B cell (primary cell): ENCODE measurements around the gene ACE. TPM values are rescaled to one million over a fixed set of nuclear protein-coding genes. Genes with fewer than 3 reads are reported as not detected.

Experiments used
- ATAC-seq: fragments of 200-7000 bp; cut with Tn5 transposase; one replicate; pipeline ENCODE4 v1.10.0; 2021; ENCODE audit warnings: low read depth, mild to moderate bottlenecking, moderate number of reproducible peaks, moderate library complexity
- CTCF ChIA-PET: fragments of 350-600 bp; sonication (Branson Sonifier 250); formaldehyde crosslinking; loops from one replicate; lab custom pipeline; 2021; ENCODE audit warnings: antibody characterized with exemption, inconsistent platforms; lab: Charles Lee
- POLR2A ChIA-PET: fragments of 350-600 bp; sonication (Branson Sonifier 250); formaldehyde crosslinking; loops from one replicate; lab custom pipeline; 2021; ENCODE audit warnings: antibody characterized with exemption; lab: Charles Lee
- DNase-seq: peaks from one replicate; pipeline ENCODE4 v3.0.0; 2013
- H2AFZ ChIP-seq: 2 replicates; pipeline ENCODE4 v1.6.1; 2012; ENCODE audit warnings: mild to moderate bottlenecking, low read depth, low read length; ENCODE audit not compliant: insufficient read depth, poor library complexity, severe bottlenecking
- H3K27ac ChIP-seq, 2 donors: 1 replicate in 1 of 2; 2 replicates in 1 of 2; pipeline ENCODE4 v1.5.1; 2012 to 2013; ENCODE audit warnings: low read length in 2 of 2, mild to moderate bottlenecking in 2 of 2, moderate library complexity in 1 of 2
- H3K27me3 ChIP-seq, 4 experiments: fragments of 200-600 bp in 1 of 4; sonication (generic) in 1 of 4; replicated peaks in 1 of 4; 1 replicate in 2 of 4; 2 replicates in 2 of 4; pipeline versions ENCODE4 v1.6.1 to v1.7.0; 2013 to 2016; ENCODE audit warnings: low read length in 3 of 4, mild to moderate bottlenecking in 2 of 4, mixed read lengths in 1 of 4, moderate library complexity in 1 of 4; ENCODE audit not compliant: insufficient read depth in 4 of 4, control insufficient read depth in 3 of 4; ENCODE audit errors: control extremely low read depth in 1 of 4
- H3K36me3 ChIP-seq, 2 experiments: replicated peaks in 1 of 2; 1 replicate in 1 of 2; 2 replicates in 1 of 2; pipeline versions ENCODE4 v1.6.1 to v1.7.1; 2013; ENCODE audit warnings: low read length in 1 of 2; ENCODE audit not compliant: insufficient read depth in 2 of 2, control insufficient read depth in 1 of 2; ENCODE audit errors: control extremely low read depth in 1 of 2, extremely low read depth in 1 of 2
- H3K4me1 ChIP-seq, 2 donors: fragments of 200-600 bp in 1 of 2; sonication (generic) in 1 of 2; 1 replicate in 1 of 2; 2 replicates in 1 of 2; pipeline versions ENCODE4 v1.5.1 to v1.6.1; 2013 to 2017; ENCODE audit warnings: low read length in 2 of 2; ENCODE audit not compliant: control insufficient read depth in 2 of 2, insufficient read depth in 2 of 2
- H3K4me2 ChIP-seq: replicated peaks from 2 replicates; pipeline ENCODE3; 2012; ENCODE audit warnings: mild to moderate bottlenecking, low read depth, low read length; ENCODE audit not compliant: poor library complexity, severe bottlenecking
- H3K4me3 ChIP-seq, 5 experiments: fragments of 200-600 bp in 1 of 5; sonication (generic) in 1 of 5; 1 replicate in 3 of 5; 2 replicates in 2 of 5; pipeline versions ENCODE4 v1.5.1 to v1.7.0; 2011 to 2016; ENCODE audit warnings: low read length in 4 of 5, mild to moderate bottlenecking in 4 of 5, low read depth in 2 of 5, control low read depth in 1 of 5, moderate library complexity in 1 of 5; ENCODE audit not compliant: insufficient read depth in 1 of 5; ENCODE audit errors: control extremely low read depth in 1 of 5, extremely low read depth in 1 of 5
- H3K79me2 ChIP-seq: fragments of 200-600 bp; sonication (generic); one replicate; pipeline ENCODE4 v1.6.0; 2016; ENCODE audit warnings: low read length; ENCODE audit not compliant: control insufficient read depth, insufficient read depth
- H3K9ac ChIP-seq: fragments of 200-600 bp; sonication (generic); 2 replicates; pipeline ENCODE4 v1.6.1; 2017; ENCODE audit warnings: mild to moderate bottlenecking, low read length, moderate library complexity
- H3K9me3 ChIP-seq, 3 donors: one replicate each; pipeline versions ENCODE4 v1.6.1 to v1.7.1; 2013; ENCODE audit warnings: low read length in 2 of 3; ENCODE audit not compliant: control insufficient read depth in 2 of 3, insufficient read depth in 1 of 3; ENCODE audit errors: control extremely low read depth in 1 of 3
- H4K20me1 ChIP-seq: 2 replicates; pipeline ENCODE4 v1.6.0; 2012; ENCODE audit warnings: mild to moderate bottlenecking, low read length; ENCODE audit not compliant: insufficient read depth, control insufficient read depth, poor library complexity, severe bottlenecking
- H3K27ac Mint-ChIP-seq: one replicate; pipeline ENCODE4 v1.8.0; 2021; ENCODE audit warnings: mixed read lengths
- H3K27me3 Mint-ChIP-seq: one replicate; pipeline ENCODE4 v1.8.0; 2021; ENCODE audit warnings: mixed read lengths
- H3K4me1 Mint-ChIP-seq: one replicate; pipeline ENCODE4 v1.8.0; 2021; ENCODE audit warnings: mixed read lengths
- H3K4me3 Mint-ChIP-seq: one replicate; pipeline ENCODE4 v1.8.0; 2021; ENCODE audit warnings: mixed read lengths
- H3K9me3 Mint-ChIP-seq: one replicate; pipeline ENCODE4 v1.8.0; 2022; ENCODE audit warnings: mixed read lengths; ENCODE audit not compliant: insufficient read depth
- EZH2 ChIP-seq: IDR thresholded peaks from 2 replicates; pipeline ENCODE4 v1.6.1; 2012; ENCODE audit warnings: borderline replicate concordance, low read depth, mild to moderate bottlenecking, moderate library complexity, low read length; ENCODE audit not compliant: insufficient read depth, poor library complexity, severe bottlenecking
- WGBS: methylation state at CpG from one replicate; pipeline ENCODE4 v1.1.5; 2013; ENCODE audit warnings: missing lambda C conversion rate; ENCODE audit not compliant: insufficient coverage; 5-methylcytosine and 5-hydroxymethylcytosine counted together
- intact Hi-C: fragments of 100-400 bp; cut with micrococcal nuclease; formaldehyde crosslinking; loops from one replicate; pipeline ENCODE4 v1.10.0; 2022
- polyA plus RNA-seq: library from polyadenylated mRNA; depleted of rRNA; stranded (reverse); fragments of >200 nt; gene quantifications from 2 replicates; pipeline ENCODE4 v1.2.3, GENCODE V29; 2012
- total RNA-seq, 2 donors: library from RNA; stranded (reverse); fragments of 120-200 nt in 1 of 2; gene quantifications; 1 replicate in 1 of 2; 2 replicates in 1 of 2; pipeline versions ENCODE4 v1.2.3 to v1.2.4, GENCODE V29; 2013 to 2022
- TF ChIP-seq, protein P1 (sequence below): fragments of 200-600 bp; IDR thresholded peaks from one replicate; pipeline ENCODE4 v1.8.0; 2022; ENCODE audit warnings: antibody characterized with exemption, mild to moderate bottlenecking

The ACE gene
- total and polyA plus RNA-seq, 2 donors (not counting 1 experiment from before 2014, with no cell fraction given): 0.67 to 2.6 TPM

DNA sequence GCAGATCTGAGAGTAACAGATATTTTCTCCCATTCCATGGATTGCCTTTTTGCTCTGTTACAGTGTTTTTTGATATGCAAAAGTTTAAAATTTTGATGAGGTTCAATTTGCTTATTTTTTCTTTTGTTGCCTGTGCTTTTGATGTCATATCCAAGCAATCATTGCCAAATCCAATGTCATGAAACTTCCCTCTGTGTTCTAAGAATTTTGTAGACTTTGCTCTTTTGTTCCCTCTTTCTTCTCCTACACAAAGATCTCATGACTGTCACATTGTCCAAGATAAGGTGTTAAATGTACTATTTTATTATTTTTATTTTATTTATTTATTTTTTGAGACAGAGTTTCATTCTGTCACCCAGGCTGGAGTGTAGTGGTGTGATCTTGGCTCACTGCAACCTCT is 27.4 kb downstream of the ACE start:
- Mint-ChIP-seq H3K4me3 (no peak overlapping the region), H3K27me3 (peaks cover 49% of the 10 kb centered on the region), H3K9me3 (no peaks in the 10 kb centered on the region), H3K27ac (no peak overlapping the region), H3K4me1 (no peaks in the 10 kb centered on the region)
- DNase-seq (no peak), ATAC-seq (no peak)
- no peak overlapping the region for H3K4me3 ChIP-seq
- POLR2A ChIA-PET: no interaction called here
- no peak overlapping the region for H3K9ac ChIP-seq
- no peak overlapping the region for H3K4me2 ChIP-seq
- CTCF ChIA-PET: no interaction called here
- H3K9me3 ChIP-seq: peaks cover 0 to 11% (median 7%) of the 10 kb centered on the region in 3 donors
- no peak overlapping the region for H3K27ac ChIP-seq
- H3K79me2 ChIP-seq: no peaks in the 10 kb centered on the region
- TF ChIP-seq EZH2: no peak
- TF ChIP-seq, protein P1, sequence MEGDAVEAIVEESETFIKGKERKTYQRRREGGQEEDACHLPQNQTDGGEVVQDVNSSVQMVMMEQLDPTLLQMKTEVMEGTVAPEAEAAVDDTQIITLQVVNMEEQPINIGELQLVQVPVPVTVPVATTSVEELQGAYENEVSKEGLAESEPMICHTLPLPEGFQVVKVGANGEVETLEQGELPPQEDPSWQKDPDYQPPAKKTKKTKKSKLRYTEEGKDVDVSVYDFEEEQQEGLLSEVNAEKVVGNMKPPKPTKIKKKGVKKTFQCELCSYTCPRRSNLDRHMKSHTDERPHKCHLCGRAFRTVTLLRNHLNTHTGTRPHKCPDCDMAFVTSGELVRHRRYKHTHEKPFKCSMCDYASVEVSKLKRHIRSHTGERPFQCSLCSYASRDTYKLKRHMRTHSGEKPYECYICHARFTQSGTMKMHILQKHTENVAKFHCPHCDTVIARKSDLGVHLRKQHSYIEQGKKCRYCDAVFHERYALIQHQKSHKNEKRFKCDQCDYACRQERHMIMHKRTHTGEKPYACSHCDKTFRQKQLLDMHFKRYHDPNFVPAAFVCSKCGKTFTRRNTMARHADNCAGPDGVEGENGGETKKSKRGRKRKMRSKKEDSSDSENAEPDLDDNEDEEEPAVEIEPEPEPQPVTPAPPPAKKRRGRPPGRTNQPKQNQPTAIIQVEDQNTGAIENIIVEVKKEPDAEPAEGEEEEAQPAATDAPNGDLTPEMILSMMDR: no peak
- no peaks in the 10 kb centered on the region for H3K4me1 ChIP-seq
- no peaks in the 10 kb centered on the region for H4K20me1 ChIP-seq
- no peaks in the 10 kb centered on the region for H3K36me3 ChIP-seq
- no peak overlapping the region for H2AFZ ChIP-seq
- intact Hi-C loops: no loop called here
- H3K27me3 ChIP-seq: peaks cover 0 to 18% (median 3%) of the 10 kb centered on the region in 4 experiments

DNA sequence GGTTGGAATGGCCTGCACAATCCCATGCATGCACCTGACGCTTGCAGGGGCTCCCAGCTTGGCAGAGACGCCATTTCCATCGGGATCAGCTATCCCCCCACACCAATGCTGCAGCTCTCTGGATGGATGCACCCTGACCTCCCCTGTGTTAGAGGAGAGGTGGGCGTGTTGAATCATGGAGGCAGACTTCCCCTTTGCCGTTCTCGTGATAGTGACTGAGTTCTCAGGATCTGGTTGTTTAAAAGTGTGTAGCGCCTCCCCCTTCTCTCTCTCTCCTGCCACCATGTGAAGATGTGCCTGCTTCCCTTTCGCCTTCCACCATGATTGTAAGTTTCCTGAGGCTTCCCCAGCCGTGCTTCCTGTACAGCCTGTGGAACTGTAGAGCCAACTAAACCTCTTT is 28.5 kb downstream of the ACE start:
- H3K4me1 Mint-ChIP-seq: no peaks in the 10 kb centered on the region
- H4K20me1 ChIP-seq: no peaks in the 10 kb centered on the region
- POLR2A ChIA-PET: no interaction called here
- CTCF ChIA-PET: interaction anchor here (1.0 kb wide), 1 partner anchor 10 kb away, joined by 3 read pairs; no protein-coding TSS in a partner anchor
- no peak overlapping the region for H2AFZ ChIP-seq
- no peaks in the 10 kb centered on the region for H3K79me2 ChIP-seq
- peaks cover 0 to 18% (median 3%) of the 10 kb centered on the region in 4 experiments for H3K27me3 ChIP-seq
- DNase-seq (no peak), ATAC-seq (no peak)
- no peak overlapping the region for H3K27ac ChIP-seq
- WGBS: no CpG with 5 or more reads among the region's 9 CpGs
- H3K4me1 ChIP-seq: no peaks in the 10 kb centered on the region
- H3K27ac Mint-ChIP-seq: no peak overlapping the region
- no peak overlapping the region for H3K4me2 ChIP-seq
- no peak overlapping the region for H3K4me3 Mint-ChIP-seq
- H3K4me3 ChIP-seq: no peak overlapping the region
- no peak for TF ChIP-seq EZH2
- TF ChIP-seq, protein P1: no peak
- intact Hi-C loops: no loop called here
- H3K27me3 Mint-ChIP-seq: peaks cover 54% of the 10 kb centered on the region
- H3K36me3 ChIP-seq: no peaks in the 10 kb centered on the region
- no peaks in the 10 kb centered on the region for H3K9me3 Mint-ChIP-seq
- H3K9ac ChIP-seq: no peak overlapping the region
- peaks cover 0 to 11% (median 7%) of the 10 kb centered on the region in 3 donors for H3K9me3 ChIP-seq
